Natural killer cell (primary cell): ENCODE measurements around the gene GBF1. TPM values are rescaled to one million over a fixed set of nuclear protein-coding genes. Genes with fewer than 3 reads are reported as not detected.
"Not testable (repeated sequence)": the region's sequence is repeated elsewhere in the genome, so short reads cannot be mapped to it uniquely, and the experiment has no call there.

Experiments used
- ATAC-seq, 3 donors: fragments of 150-1000 bp in 2 of 3; fragments of 200-7000 bp in 1 of 3; cut with Tn5 transposase; 1 replicate in 1 of 3; 2 replicates in 2 of 3; pipeline ENCODE4 v1.10.0; 2021; ENCODE audit warnings: mild to moderate bottlenecking in 2 of 3, moderate library complexity in 2 of 3
- DNase-seq, 2 donors: peaks; one replicate each; pipeline versions ENCODE4 v3.0.0 to v3.0.0-alpha.2; 2013 to 2021; ENCODE audit warnings: mixed read lengths in 1 of 2
- H3K27ac ChIP-seq: one replicate; pipeline ENCODE4 v1.5.1; 2013; ENCODE audit warnings: mild to moderate bottlenecking, low read length
- H3K27me3 ChIP-seq: one replicate; pipeline ENCODE4 v1.6.1; 2013; ENCODE audit warnings: low read length; ENCODE audit not compliant: control insufficient read depth, insufficient read depth
- H3K36me3 ChIP-seq: one replicate; pipeline ENCODE4 v1.6.1; 2013; ENCODE audit warnings: low read length; ENCODE audit not compliant: control insufficient read depth, insufficient read depth
- H3K4me1 ChIP-seq: one replicate; pipeline ENCODE4 v1.6.1; 2013; ENCODE audit warnings: low read length; ENCODE audit not compliant: control insufficient read depth, insufficient read depth
- H3K4me3 ChIP-seq: one replicate; pipeline ENCODE4 v1.5.1; 2013; ENCODE audit warnings: low read length
- H3K9me3 ChIP-seq: one replicate; pipeline ENCODE4 v1.6.1; 2013; ENCODE audit warnings: low read length; ENCODE audit not compliant: control insufficient read depth, insufficient read depth
- H3K27ac Mint-ChIP-seq, 2 donors: one replicate each; pipeline ENCODE4 v1.8.0; 2022; ENCODE audit warnings: mild to moderate bottlenecking in 2 of 2, mixed read lengths in 2 of 2, moderate library complexity in 1 of 2
- H3K27me3 Mint-ChIP-seq, 2 donors: one replicate each; pipeline ENCODE4 v1.8.0; 2022; ENCODE audit warnings: low read depth in 2 of 2, mixed read lengths in 2 of 2
- H3K36me3 Mint-ChIP-seq: one replicate; pipeline ENCODE4 v1.8.0; 2022; ENCODE audit warnings: mixed read lengths
- H3K4me1 Mint-ChIP-seq, 2 donors: one replicate each; pipeline ENCODE4 v1.8.0; 2022; ENCODE audit warnings: mixed read lengths in 2 of 2
- H3K4me3 Mint-ChIP-seq: one replicate; pipeline ENCODE4 v1.8.0; 2022; ENCODE audit warnings: mild to moderate bottlenecking, moderate library complexity, mixed read lengths
- H3K9me3 Mint-ChIP-seq, 2 donors: one replicate each; pipeline ENCODE4 v1.8.0; 2022; ENCODE audit warnings: mixed read lengths in 2 of 2
- CTCF ChIP-seq: fragments of 200-600 bp; IDR thresholded peaks from one replicate; pipeline ENCODE4 v1.8.0; 2022; ENCODE audit warnings: antibody characterized with exemption
- WGBS: methylation state at CpG from one replicate; pipeline ENCODE4 v1.1.7; 2013; ENCODE audit warnings: missing lambda C conversion rate; ENCODE audit not compliant: insufficient coverage; 5-methylcytosine and 5-hydroxymethylcytosine counted together
- intact Hi-C: fragments of 100-400 bp; cut with micrococcal nuclease; formaldehyde crosslinking; loops from one replicate; pipeline ENCODE4 v1.14.2; 2022
- total RNA-seq, 4 donors: library from RNA; stranded (reverse); fragments of 120-200 nt in 1 of 4; gene quantifications; one replicate each; pipeline versions ENCODE4 v1.2.3 to v1.2.4, GENCODE V29; 2013 to 2022

The GBF1 gene
- total RNA-seq, 3 donors from 2014 or later (not counting 1 experiment from before 2014, with no cell fraction given), result 48.2 to 52.5 (median 50.9) TPM

- Mint-ChIP-seq H3K9me3 (no peaks in the 10 kb centered on the region), H3K4me1 (peaks cover 47 to 55% of the 10 kb centered on the region in 2 donors), H3K36me3 (no peaks in the 10 kb centered on the region), H3K27me3 (peaks cover 7 to 15% of the 10 kb centered on the region in 2 donors), H3K27ac (peak overlapping the region; percentile 98 to 99), H3K4me3 (peak overlapping the region; percentile 98)
- 2% methylated on average over 3 of the region's 4 CpGs for WGBS
- no peak for TF ChIP-seq CTCF
- peaks cover 9% of the 10 kb centered on the region for H3K27me3 ChIP-seq
- peak overlapping the region; percentile 94 for H3K4me3 ChIP-seq
- H3K4me1 ChIP-seq, result peaks cover 26% of the 10 kb centered on the region
- peak overlapping the region; percentile 89 for H3K27ac ChIP-seq
- DNase-seq, result no peak
- H3K9me3 ChIP-seq, result no peaks in the 10 kb centered on the region
- intact Hi-C loops, result loop anchor here (1.0 to 10.0 kb wide), 4 partner anchors 20 to 399 kb away; partner anchors contain the start of genes ACTR1A, ELOVL3, NOLC1 and TRIM8
- peaks cover 2% of the 10 kb centered on the region for H3K36me3 ChIP-seq
- no peak for ATAC-seq
Observed at GRCh38 chr10:102245932-102246251, 560 bp downstream of the GBF1 start.

GRCh38 chr10:102246261-102246660, 929 bp downstream of the GBF1 start:
- H3K9me3 Mint-ChIP-seq, result no peaks in the 10 kb centered on the region
- Histone ChIP-seq H3K27me3 (peaks cover 7% of the 10 kb centered on the region), H3K9me3 (no peaks in the 10 kb centered on the region), H3K27ac (no peak overlapping the region), H3K4me1 (peaks cover 23% of the 10 kb centered on the region), H3K4me3 (peak overlapping the region; percentile 94), H3K36me3 (peaks cover 2% of the 10 kb centered on the region)
- H3K27me3 Mint-ChIP-seq, result peaks cover 7 to 12% of the 10 kb centered on the region in 2 donors
- ATAC-seq (no peak), DNase-seq (no peak)
- WGBS, result 48% methylated on average over 3 of the region's 3 CpGs
- intact Hi-C loops, result loop anchor here (10.0 kb wide), 1 partner anchor 399 kb away; the partner anchor contains the start of gene TRIM8
- H3K36me3 Mint-ChIP-seq, result no peaks in the 10 kb centered on the region
- peak overlapping the region; percentile 98 for H3K4me3 Mint-ChIP-seq
- no peak for TF ChIP-seq CTCF
- peaks cover 47 to 51% of the 10 kb centered on the region in 2 donors for H3K4me1 Mint-ChIP-seq
- H3K27ac Mint-ChIP-seq, result peak overlapping the region; percentile 98 to 99

- Histone ChIP-seq H3K4me1 (peaks cover 13% of the 10 kb centered on the region), H3K36me3 (peaks cover 2% of the 10 kb centered on the region), H3K27ac (no peak overlapping the region), H3K9me3 (no peaks in the 10 kb centered on the region), H3K4me3 (no peak overlapping the region), H3K27me3 (peaks cover 2% of the 10 kb centered on the region)
- Mint-ChIP-seq H3K27me3 (peaks cover 4 to 6% of the 10 kb centered on the region in 2 donors), H3K36me3 (no peaks in the 10 kb centered on the region), H3K4me3 (peak overlapping the region; percentile 49), H3K4me1 (peaks cover 37 to 40% of the 10 kb centered on the region in 2 donors), H3K27ac (peak overlapping the region; percentile 8 to 70), H3K9me3 (no peaks in the 10 kb centered on the region)
- DNase-seq (no peak), ATAC-seq (no peak)
- TF ChIP-seq CTCF, result no peak
- intact Hi-C loops, result loop anchor here (10.0 kb wide), 1 partner anchor 397 kb away; the partner anchor contains the start of gene TRIM8
Observed at GRCh38 chr10:102247734-102248133, 2.4 kb downstream of the GBF1 start.

GRCh38 chr10:102252508-102252907, 7.2 kb downstream of the GBF1 start:
- H3K36me3 ChIP-seq, H3K27me3 Mint-ChIP-seq, H3K4me1 Mint-ChIP-seq: not testable (repeated sequence)

More at GRCh38 chr10:102252508-102252907, 7.2 kb downstream of the GBF1 start:
- H3K4me3 ChIP-seq, H3K9me3 ChIP-seq, H3K27me3 ChIP-seq, H3K36me3 Mint-ChIP-seq, H3K27ac ChIP-seq, H3K27ac Mint-ChIP-seq, DNase-seq, H3K4me3 Mint-ChIP-seq, intact Hi-C loops, H3K9me3 Mint-ChIP-seq, H3K4me1 ChIP-seq, ATAC-seq: not testable (repeated sequence)
- WGBS, result 89% methylated on average over 2 of the region's 3 CpGs
